Neural crest cell (in vitro differentiated cells): ENCODE results near the gene DHRS7C. TPM values are rescaled to one million over a fixed set of nuclear protein-coding genes. Genes with fewer than 3 reads are reported as not detected.

Experiments
- DNase-seq: peaks from one replicate; pipeline ENCODE4 v3.0.0; 2021; ENCODE audit warnings: low read depth, mixed read lengths, low spot score
- H3K27ac Mint-ChIP-seq: one replicate; pipeline ENCODE4 v1.8.0; 2021; ENCODE audit warnings: mild to moderate bottlenecking, mixed read lengths; ENCODE audit not compliant: unreplicated experiment
- H3K27me3 Mint-ChIP-seq: 2 replicates; pipeline ENCODE4 v1.8.0; 2021; ENCODE audit warnings: low read depth, mild to moderate bottlenecking, mixed read lengths
- H3K36me3 Mint-ChIP-seq: 2 replicates; pipeline ENCODE4 v1.8.0; 2021; ENCODE audit warnings: low read depth, mild to moderate bottlenecking, mixed read lengths
- H3K4me1 Mint-ChIP-seq: 2 replicates; pipeline ENCODE4 v1.8.0; 2021; ENCODE audit warnings: mixed read lengths
- H3K4me3 Mint-ChIP-seq: one replicate; pipeline ENCODE4 v1.8.0; 2021; ENCODE audit warnings: mild to moderate bottlenecking, mixed read lengths
- H3K9me3 Mint-ChIP-seq: 2 replicates; pipeline ENCODE4 v1.8.0; 2021; ENCODE audit warnings: mixed read lengths
- total RNA-seq: library from RNA; stranded (reverse); gene quantifications from 2 replicates; pipeline ENCODE4 v1.2.1, GENCODE V29; 2021
- TF ChIP-seq, protein P1 (sequence below): fragments of 200-600 bp; sonication (generic); conservative IDR thresholded peaks from 2 replicates; pipeline ENCODE4 v1.5.0; 2021; ENCODE audit warnings: antibody characterized with exemption, mild to moderate bottlenecking

The DHRS7C gene
- total RNA-seq, 1 donor from 2014 or later, result not detected

DNA sequence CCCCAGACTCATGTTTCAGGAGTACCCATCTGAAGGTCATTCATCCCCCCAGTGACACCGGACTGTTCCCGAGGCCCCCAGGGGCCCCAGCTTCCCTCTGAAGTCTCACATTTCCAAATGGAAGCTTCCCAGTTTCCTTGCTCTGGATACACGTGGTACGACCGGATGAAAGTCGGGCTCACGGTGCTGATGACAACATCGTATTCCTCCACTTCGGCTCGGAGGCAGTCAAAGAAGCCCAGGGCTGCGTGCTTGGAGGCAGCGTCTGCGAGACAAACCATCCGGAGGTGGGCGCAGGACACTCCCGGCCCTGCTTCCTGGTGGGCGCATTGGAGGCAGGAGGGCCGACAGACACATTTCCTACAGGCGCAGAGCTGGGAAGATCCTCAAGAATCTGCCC, 18.7 kb downstream of the DHRS7C start:
- DNase-seq, result no peak
- Mint-ChIP-seq H3K4me1 (no peaks in the 10 kb centered on the region), H3K27ac (no peak overlapping the region), H3K9me3 (peaks cover 3% of the 10 kb centered on the region), H3K36me3 (no peaks in the 10 kb centered on the region), H3K27me3 (peaks cover 10% of the 10 kb centered on the region), H3K4me3 (no peak overlapping the region)
- TF ChIP-seq, protein P1, sequence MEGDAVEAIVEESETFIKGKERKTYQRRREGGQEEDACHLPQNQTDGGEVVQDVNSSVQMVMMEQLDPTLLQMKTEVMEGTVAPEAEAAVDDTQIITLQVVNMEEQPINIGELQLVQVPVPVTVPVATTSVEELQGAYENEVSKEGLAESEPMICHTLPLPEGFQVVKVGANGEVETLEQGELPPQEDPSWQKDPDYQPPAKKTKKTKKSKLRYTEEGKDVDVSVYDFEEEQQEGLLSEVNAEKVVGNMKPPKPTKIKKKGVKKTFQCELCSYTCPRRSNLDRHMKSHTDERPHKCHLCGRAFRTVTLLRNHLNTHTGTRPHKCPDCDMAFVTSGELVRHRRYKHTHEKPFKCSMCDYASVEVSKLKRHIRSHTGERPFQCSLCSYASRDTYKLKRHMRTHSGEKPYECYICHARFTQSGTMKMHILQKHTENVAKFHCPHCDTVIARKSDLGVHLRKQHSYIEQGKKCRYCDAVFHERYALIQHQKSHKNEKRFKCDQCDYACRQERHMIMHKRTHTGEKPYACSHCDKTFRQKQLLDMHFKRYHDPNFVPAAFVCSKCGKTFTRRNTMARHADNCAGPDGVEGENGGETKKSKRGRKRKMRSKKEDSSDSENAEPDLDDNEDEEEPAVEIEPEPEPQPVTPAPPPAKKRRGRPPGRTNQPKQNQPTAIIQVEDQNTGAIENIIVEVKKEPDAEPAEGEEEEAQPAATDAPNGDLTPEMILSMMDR, result no peak

DNA sequence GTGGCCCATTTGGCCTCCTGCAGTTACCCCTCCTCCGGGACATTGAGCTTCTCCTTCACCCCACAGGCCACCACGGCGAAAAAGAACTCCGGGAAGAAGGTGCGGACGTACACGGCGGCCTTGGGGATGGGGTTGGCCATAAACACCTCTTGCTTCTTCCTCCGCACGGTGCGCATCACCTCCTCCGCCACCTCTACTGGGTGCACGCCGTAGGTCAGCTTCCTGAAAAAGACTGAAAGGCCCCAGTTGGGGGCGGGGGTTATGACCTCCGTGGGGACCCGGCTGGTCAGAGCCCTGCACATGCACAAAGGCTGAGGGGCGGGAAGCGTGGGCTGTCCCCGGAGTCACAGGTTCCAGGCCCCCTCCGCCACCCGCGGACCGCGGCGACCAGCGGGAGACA, 19.9 kb downstream of the DHRS7C start:
- Mint-ChIP-seq H3K9me3 (no peaks in the 10 kb centered on the region), H3K4me3 (no peak overlapping the region), H3K27ac (no peak overlapping the region), H3K27me3 (peaks cover 2% of the 10 kb centered on the region), H3K4me1 (no peaks in the 10 kb centered on the region), H3K36me3 (no peaks in the 10 kb centered on the region)
- DNase-seq, result no peak
- TF ChIP-seq, protein P1, result no peak

DNA sequence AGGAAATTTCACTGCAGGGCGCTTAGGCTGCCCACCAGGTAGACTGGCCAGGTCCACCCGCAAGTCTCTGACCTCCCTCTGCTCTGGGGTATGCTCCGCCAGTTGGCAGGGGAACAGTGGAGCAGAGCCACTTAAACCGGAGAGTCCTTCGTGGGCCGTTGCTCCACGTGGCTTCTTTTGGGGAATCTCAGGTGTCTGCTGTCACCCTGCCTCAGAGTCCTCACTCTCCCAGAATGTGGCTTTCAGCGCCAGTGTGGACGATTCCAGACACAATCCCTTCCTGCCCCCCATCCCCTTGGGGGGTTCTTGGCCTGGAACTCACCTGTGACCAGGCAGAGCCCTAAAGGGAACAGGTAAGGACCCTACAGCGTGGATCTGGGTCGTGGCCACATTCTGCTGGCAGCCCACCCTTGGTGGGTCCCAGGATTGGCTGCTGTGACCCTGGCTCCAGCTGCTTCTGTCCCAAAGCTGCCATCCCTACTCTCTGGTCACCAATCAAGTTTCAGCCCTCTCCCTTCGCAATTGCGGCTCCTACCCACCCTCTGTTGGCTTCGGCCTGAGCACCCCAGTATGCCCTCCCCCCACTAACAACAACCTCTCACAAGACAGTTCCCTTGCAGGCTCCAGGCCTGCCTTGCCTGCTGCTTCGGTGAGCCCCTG, 22.2 kb downstream of the DHRS7C start:
- Mint-ChIP-seq H3K4me3 (no peak overlapping the region), H3K4me1 (no peaks in the 10 kb centered on the region), H3K9me3 (no peaks in the 10 kb centered on the region), H3K36me3 (no peaks in the 10 kb centered on the region), H3K27me3 (peaks cover 17% of the 10 kb centered on the region), H3K27ac (no peak overlapping the region)
- TF ChIP-seq, protein P1, result no peak
- DNase-seq, result no peak

DNA sequence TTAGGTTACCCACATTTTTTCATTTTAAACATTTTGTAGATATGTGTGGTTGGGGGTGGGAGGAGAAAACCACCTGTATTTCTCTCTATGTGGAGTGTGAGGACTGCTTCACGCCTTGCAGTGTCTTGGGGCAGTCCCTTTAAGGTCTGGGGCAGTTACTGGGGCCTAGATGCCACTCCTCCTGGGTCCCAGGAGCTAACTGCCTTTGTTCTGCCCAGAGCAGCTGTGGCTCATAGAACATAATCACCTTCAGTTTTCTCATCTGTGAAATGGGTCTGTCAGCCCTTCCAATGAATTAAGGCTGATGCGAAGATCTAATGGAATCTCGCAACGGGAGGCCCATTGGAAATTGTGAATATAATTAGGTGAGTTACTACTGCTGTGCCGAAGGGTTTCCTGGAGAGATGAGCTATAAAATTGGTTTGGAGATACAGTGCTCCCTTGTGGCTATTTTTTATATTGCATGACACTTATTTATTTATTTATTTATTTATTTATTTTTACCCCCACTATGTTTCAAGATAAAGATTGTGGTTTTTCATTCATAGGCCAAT, 22.9 kb downstream of the DHRS7C start:
- Mint-ChIP-seq H3K27me3 (peaks cover 24% of the 10 kb centered on the region), H3K4me3 (no peak overlapping the region), H3K9me3 (no peaks in the 10 kb centered on the region), H3K4me1 (no peaks in the 10 kb centered on the region), H3K36me3 (no peaks in the 10 kb centered on the region), H3K27ac (no peak overlapping the region)
- DNase-seq, result peak; percentile 9
- TF ChIP-seq, protein P1, result peak; percentile 79

DNA sequence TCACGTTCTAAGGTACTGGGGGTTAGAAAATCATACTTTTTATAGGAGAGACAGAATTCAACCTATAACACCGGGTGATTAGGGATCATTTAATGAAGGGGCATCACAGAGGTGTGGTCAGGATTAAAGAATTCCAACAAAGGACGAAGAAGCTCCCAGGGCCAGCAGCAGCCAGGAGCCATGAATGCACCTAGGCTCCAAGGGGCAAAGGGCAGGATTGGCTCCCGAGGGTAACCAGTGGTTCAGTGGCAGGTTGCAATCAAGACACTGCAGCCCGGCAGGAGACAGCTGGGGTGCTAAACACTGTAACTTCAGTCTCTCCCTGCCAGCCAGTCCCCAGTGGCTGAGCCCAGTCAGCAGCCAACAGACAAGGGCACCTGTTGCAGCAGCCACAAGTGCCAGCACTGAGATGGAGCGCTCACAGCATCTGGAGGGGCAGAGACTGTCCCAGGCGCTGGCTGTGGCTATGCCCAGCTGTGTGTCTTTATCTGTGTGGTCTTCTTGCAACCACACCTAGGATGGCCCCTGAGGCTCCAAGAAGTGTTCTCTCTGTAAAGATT, 23.9 kb downstream of the DHRS7C start:
- no peaks in the 10 kb centered on the region for H3K36me3 Mint-ChIP-seq
- no peaks in the 10 kb centered on the region for H3K9me3 Mint-ChIP-seq
- H3K27me3 Mint-ChIP-seq, result peaks cover 30% of the 10 kb centered on the region
- TF ChIP-seq, protein P1, result no peak
- H3K4me1 Mint-ChIP-seq, result no peaks in the 10 kb centered on the region
- no peak for DNase-seq
- H3K27ac Mint-ChIP-seq, result no peak overlapping the region
- no peak overlapping the region for H3K4me3 Mint-ChIP-seq
